Neuronal stem cell (in vitro differentiated cells): ENCODE measurements around the gene HSFX4.
"Not testable (repeated sequence)": the region's sequence is repeated elsewhere in the genome, so short reads cannot be mapped to it uniquely, and the experiment has no call there.

Source experiments
- DNase-seq: peaks from one replicate; pipeline ENCODE4 v3.0.0-alpha.2; 2013; ENCODE audit warnings: low spot score
- H2AFZ ChIP-seq: one replicate; pipeline ENCODE4 v1.6.1; 2013; ENCODE audit warnings: mild to moderate bottlenecking, low read length, inconsistent platforms
- H2AK5ac ChIP-seq: 2 replicates; pipeline ENCODE4 v1.6.1; 2013; ENCODE audit warnings: low read depth, mild to moderate bottlenecking, inconsistent platforms, low read length, moderate library complexity, mixed read lengths
- H2BK120ac ChIP-seq: 2 replicates; pipeline ENCODE4 v1.6.1; 2013; ENCODE audit warnings: low read depth, mild to moderate bottlenecking, inconsistent platforms, low read length, moderate library complexity, mixed read lengths
- H2BK12ac ChIP-seq: one replicate; pipeline ENCODE4 v1.6.1; 2013; ENCODE audit warnings: low read length, inconsistent platforms
- H2BK15ac ChIP-seq: 2 replicates; pipeline ENCODE4 v1.6.1; 2013; ENCODE audit warnings: mild to moderate bottlenecking, low read length, inconsistent platforms, mixed read lengths
- H2BK5ac ChIP-seq: one replicate; pipeline ENCODE4 v1.6.1; 2013; ENCODE audit warnings: inconsistent platforms, mild to moderate bottlenecking, low read length, moderate library complexity
- H3K14ac ChIP-seq: one replicate; pipeline ENCODE4 v1.6.1; 2013; ENCODE audit warnings: low read length, inconsistent platforms
- H3K18ac ChIP-seq: 2 replicates; pipeline ENCODE4 v1.6.1; 2013; ENCODE audit warnings: low read length, inconsistent platforms
- H3K23ac ChIP-seq: 2 replicates; pipeline ENCODE4 v1.6.1; 2013; ENCODE audit warnings: low read depth, mild to moderate bottlenecking, mixed read lengths, low read length, inconsistent platforms; ENCODE audit not compliant: poor library complexity
- H3K27ac ChIP-seq: replicated peaks from 3 replicates; pipeline ENCODE4 v1.5.1; 2013; ENCODE audit warnings: low read length, inconsistent platforms
- H3K27me3 ChIP-seq, 3 experiments: 2 replicates each; pipeline ENCODE4 v1.6.1; 2013; ENCODE audit warnings: low read length in 3 of 3, mild to moderate bottlenecking in 2 of 3, inconsistent platforms in 1 of 3, low read depth in 1 of 3, mixed read lengths in 1 of 3, moderate library complexity in 1 of 3; ENCODE audit not compliant: control insufficient read depth in 3 of 3, insufficient read depth in 3 of 3
- H3K36me3 ChIP-seq, 2 donors: replicated peaks in 1 of 2; 2 replicates each; pipeline ENCODE4 v1.6.1; 2013; ENCODE audit warnings: low read length in 2 of 2; ENCODE audit not compliant: control insufficient read depth in 2 of 2, insufficient read depth in 2 of 2
- H3K4ac ChIP-seq: 2 replicates; pipeline ENCODE4 v1.6.1; 2013; ENCODE audit warnings: inconsistent platforms, mild to moderate bottlenecking, low read length, moderate library complexity
- H3K4me1 ChIP-seq, 2 donors: 1 replicate in 1 of 2; 2 replicates in 1 of 2; pipeline ENCODE4 v1.6.1; 2013; ENCODE audit warnings: low read length in 2 of 2, low read depth in 1 of 2; ENCODE audit not compliant: control insufficient read depth in 2 of 2, insufficient read depth in 1 of 2
- H3K4me2 ChIP-seq: one replicate; pipeline ENCODE4 v1.6.1; 2013; ENCODE audit warnings: mild to moderate bottlenecking, low read length, inconsistent platforms; ENCODE audit not compliant: insufficient read depth, poor library complexity, severe bottlenecking
- H3K4me3 ChIP-seq, 2 donors: 2 replicates each; pipeline ENCODE4 v1.5.1; 2013; ENCODE audit warnings: low read length in 2 of 2, mild to moderate bottlenecking in 2 of 2, inconsistent platforms in 1 of 2, moderate library complexity in 1 of 2
- H3K79me1 ChIP-seq: one replicate; pipeline ENCODE4 v1.6.1; 2013; ENCODE audit warnings: low read depth, mild to moderate bottlenecking, inconsistent platforms, low read length, moderate library complexity
- H3K9ac ChIP-seq: one replicate; pipeline ENCODE4 v1.6.1; 2013; ENCODE audit warnings: mild to moderate bottlenecking, low read depth, low read length, inconsistent platforms; ENCODE audit not compliant: poor library complexity
- H3K9me3 ChIP-seq, 2 donors: replicated peaks in 1 of 2; 2 replicates each; pipeline versions ENCODE3 to v1.6.1; 2013; ENCODE audit warnings: low read length in 2 of 2, mild to moderate bottlenecking in 2 of 2, inconsistent platforms in 1 of 2, low read depth in 1 of 2, mixed read lengths in 1 of 2, moderate library complexity in 1 of 2; ENCODE audit not compliant: control insufficient read depth in 2 of 2, insufficient read depth in 1 of 2
- H4K8ac ChIP-seq: one replicate; pipeline ENCODE4 v1.6.1; 2013; ENCODE audit warnings: low read depth, mild to moderate bottlenecking, inconsistent platforms, low read length, moderate library complexity
- H4K91ac ChIP-seq: one replicate; pipeline ENCODE4 v1.6.1; 2013; ENCODE audit warnings: low read length, low read depth, mild to moderate bottlenecking, inconsistent platforms; ENCODE audit not compliant: poor library complexity
- WGBS, 2 donors: extraction: QIAGEN DNeasy Blood & Tissue Kit; methylation state at CpG; one replicate each; pipeline ENCODE4 v1.1.7; 2013; ENCODE audit warnings: missing lambda C conversion rate in 2 of 2, mixed read lengths in 1 of 2; ENCODE audit not compliant: insufficient read length in 2 of 2, insufficient replicate concordance in 1 of 2; ENCODE audit errors: extremely low coverage in 2 of 2; 5-methylcytosine and 5-hydroxymethylcytosine counted together

HSFX4 gene

DNA sequence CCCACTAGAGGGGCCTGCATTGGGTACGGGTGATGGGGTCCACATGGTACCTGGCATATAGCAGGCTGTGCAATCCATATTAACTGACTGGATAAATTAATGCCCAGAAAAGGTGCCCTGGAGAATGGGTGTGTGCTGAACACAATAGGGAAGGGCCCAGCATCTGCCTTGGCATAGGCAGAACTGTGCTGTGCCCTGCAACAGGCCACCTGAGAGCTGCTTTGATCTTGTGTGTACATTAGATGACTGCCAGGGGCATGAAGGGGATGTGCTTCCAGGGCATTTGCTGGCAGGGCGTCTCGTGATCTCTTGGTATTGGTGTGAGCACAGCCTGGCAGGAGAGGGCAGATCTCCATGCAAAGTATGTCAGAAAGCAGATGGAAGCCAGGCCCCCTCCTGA is 17.6 kb downstream of the HSFX4 start:
- DNase-seq, H3K9ac ChIP-seq, H2BK5ac ChIP-seq, H2AK5ac ChIP-seq, H3K27me3 ChIP-seq, H4K8ac ChIP-seq, H3K23ac ChIP-seq, H2BK12ac ChIP-seq, H3K18ac ChIP-seq, H3K4ac ChIP-seq, H4K91ac ChIP-seq, H3K79me1 ChIP-seq, H2BK120ac ChIP-seq, H3K9me3 ChIP-seq, H3K4me3 ChIP-seq, H3K27ac ChIP-seq, H3K4me1 ChIP-seq, H3K4me2 ChIP-seq, H3K14ac ChIP-seq, H2AFZ ChIP-seq, H2BK15ac ChIP-seq: not testable (repeated sequence)
- peaks cover 0 to 14% of the 10 kb centered on the region in 2 donors for H3K36me3 ChIP-seq
- WGBS, 2 donors: no CpG with 5 or more reads among the region's 3 CpGs

GRCh38 chrX:149948016-149948415 is 18.6 kb downstream of the HSFX4 start:
- Histone ChIP-seq H3K4me3 (no peak overlapping the region), H3K79me1 (no peaks in the 10 kb centered on the region), H2BK15ac (no peak overlapping the region), H3K27me3 (no peaks in the 10 kb centered on the region), H3K4me1 (no peaks in the 10 kb centered on the region), H3K27ac (no peak overlapping the region), H3K36me3 (peaks cover 0 to 14% of the 10 kb centered on the region in 2 donors), H3K23ac (no peak overlapping the region), H3K9ac (no peak overlapping the region), H4K91ac (no peak overlapping the region), H2BK5ac (no peak overlapping the region), H2AFZ (no peak overlapping the region), H3K4ac (no peak overlapping the region), H3K4me2 (no peak overlapping the region), H4K8ac (no peak overlapping the region), H2AK5ac (no peak overlapping the region), H3K14ac (no peak overlapping the region), H3K18ac (no peak overlapping the region), H2BK12ac (no peak overlapping the region), H3K9me3 (no peaks in the 10 kb centered on the region), H2BK120ac (no peak overlapping the region)
- no peak for DNase-seq
- WGBS, 2 donors: no CpG with 5 or more reads among the region's 3 CpGs

- Histone ChIP-seq H3K9ac (no peak overlapping the region), H3K79me1 (no peaks in the 10 kb centered on the region), H2AK5ac (no peak overlapping the region), H3K4ac (no peak overlapping the region), H2BK120ac (no peak overlapping the region), H2BK15ac (no peak overlapping the region), H3K4me2 (no peak overlapping the region), H3K27ac (no peak overlapping the region), H2BK5ac (no peak overlapping the region), H3K4me3 (no peak overlapping the region), H3K27me3 (no peaks in the 10 kb centered on the region), H3K9me3 (no peaks in the 10 kb centered on the region), H2BK12ac (no peak overlapping the region), H3K14ac (no peak overlapping the region), H3K4me1 (no peaks in the 10 kb centered on the region), H2AFZ (no peak overlapping the region), H3K36me3 (peaks cover 0 to 14% of the 10 kb centered on the region in 2 donors), H3K18ac (no peak overlapping the region), H3K23ac (no peak overlapping the region), H4K91ac (no peak overlapping the region), H4K8ac (no peak overlapping the region)
- DNase-seq: no peak
- no CpG with 5 or more reads among the region's 6 CpGs for WGBS, 2 donors
Observed at GRCh38 chrX:149949743-149950436, 20.5 kb downstream of the HSFX4 start.

DNA sequence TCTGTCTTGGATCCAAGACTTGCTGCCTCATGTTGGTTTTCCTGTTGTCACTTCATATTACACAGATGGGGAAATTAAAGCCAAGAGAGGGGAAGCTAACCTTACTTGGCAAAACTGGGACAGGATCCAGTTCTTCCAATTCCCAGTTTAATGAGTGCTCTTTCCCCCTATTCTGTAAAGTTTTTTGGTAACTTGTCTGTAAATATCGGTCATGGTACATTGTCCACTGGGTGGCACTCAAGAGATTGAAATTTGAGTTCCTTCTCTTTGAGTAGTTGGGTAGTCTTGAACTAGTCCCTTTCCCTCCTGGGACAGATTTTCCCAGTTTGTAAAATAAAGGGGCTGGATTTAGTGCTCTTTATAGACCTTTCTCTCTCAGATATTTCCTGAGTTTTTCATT is 21.3 kb downstream of the HSFX4 start:
- Histone ChIP-seq H3K27me3 (no peaks in the 10 kb centered on the region), H2BK12ac (no peak overlapping the region), H2AFZ (no peak overlapping the region), H2BK120ac (no peak overlapping the region), H2AK5ac (no peak overlapping the region), H3K9me3 (no peaks in the 10 kb centered on the region), H4K8ac (no peak overlapping the region), H2BK5ac (no peak overlapping the region), H4K91ac (no peak overlapping the region), H3K4me3 (no peak overlapping the region), H3K36me3 (peaks cover 0 to 14% of the 10 kb centered on the region in 2 donors), H3K4me1 (no peaks in the 10 kb centered on the region), H3K23ac (no peak overlapping the region), H2BK15ac (no peak overlapping the region), H3K79me1 (no peaks in the 10 kb centered on the region), H3K4ac (no peak overlapping the region), H3K18ac (no peak overlapping the region), H3K4me2 (no peak overlapping the region), H3K14ac (no peak overlapping the region), H3K9ac (no peak overlapping the region), H3K27ac (no peak overlapping the region)
- no peak for DNase-seq
- WGBS, 2 donors: no CpG with 5 or more reads among the region's 1 CpG
